ENCODE results near the gene ABTB1. TPM values are rescaled to one million over a fixed set of nuclear protein-coding genes. Genes with fewer than 3 reads are reported as not detected.

The ABTB1 gene
- polyA plus RNA-seq, 1 donor from 2014 or later = 2.0 TPM

GRCh38 chr3:127690823-127691452 is 18.2 kb downstream of the ABTB1 start:
- H3K9ac ChIP-seq (ENCODE audit: low read length) = no peak overlapping the region
- no peak overlapping the region for H3K4me2 ChIP-seq (ENCODE audit: low read length)
- no peaks in the 10 kb centered on the region for H3K27me3 ChIP-seq (ENCODE audit: insufficient read depth, low read depth, low read length)
- no peak overlapping the region for H2AFZ ChIP-seq (ENCODE audit: low read depth, low read length)
- no peaks in the 10 kb centered on the region for H3K79me2 ChIP-seq (replicated peaks; ENCODE audit: insufficient read depth, low read length)
- H3K9me2 ChIP-seq (ENCODE audit: insufficient read depth, low read length) = no peaks in the 10 kb centered on the region
- H3K4me3 ChIP-seq (ENCODE audit: low read length) = no peak overlapping the region
- H4K20me1 ChIP-seq (ENCODE audit: insufficient read depth) = no peaks in the 10 kb centered on the region
- H3F3A ChIP-seq (ENCODE audit: insufficient read depth, low read length, poor library complexity, severe bottlenecking) = no peaks in the 10 kb centered on the region
- peak; percentile 59 for TF ChIP-seq SMC3 (conservative IDR thresholded peaks at IDR 0.05; ENCODE audit: poor library complexity)
- TF ChIP-seq EZH2 (IDR thresholded peaks at IDR 0.05; ENCODE audit: borderline replicate concordance, insufficient read depth, low read length, poor library complexity, severe bottlenecking) = no peak
- TF ChIP-seq REST (IDR thresholded peaks at IDR 0.05; ENCODE audit: borderline replicate concordance) = no peak
- TF ChIP-seq POLR2AphosphoS5 (IDR thresholded peaks at IDR 0.05) = no peak
- no peak for TF ChIP-seq EP300 (conservative IDR thresholded peaks at IDR 0.05; ENCODE audit: poor library complexity, severe bottlenecking)
- no peak for TF ChIP-seq TAF1 (IDR thresholded peaks at IDR 0.05; ENCODE audit: low read depth)
- peak; percentile 50 for TF ChIP-seq RAD21 (conservative IDR thresholded peaks at IDR 0.05)
- TF ChIP-seq MXI1 (conservative IDR thresholded peaks at IDR 0.05; ENCODE audit: poor library complexity, severe bottlenecking) = no peak
- peak; percentile 43 for TF ChIP-seq CTCF (IDR thresholded peaks at IDR 0.05; ENCODE audit: poor library complexity, severe bottlenecking)
- no peak overlapping the region for H3K27ac ChIP-seq (ENCODE audit: low read length)
- H3K9me3 ChIP-seq (ENCODE audit: low read length) = no peaks in the 10 kb centered on the region
- no peaks in the 10 kb centered on the region for H3K36me3 ChIP-seq (ENCODE audit: insufficient read depth, low read length)

GRCh38 chr3:127691489-127691888 is 18.7 kb downstream of the ABTB1 start:
- Histone ChIP-seq H3K79me2 (replicated peaks; ENCODE audit: insufficient read depth, low read length) (no peaks in the 10 kb centered on the region), H3K9me2 (ENCODE audit: insufficient read depth, low read length) (no peaks in the 10 kb centered on the region), H3K27ac (ENCODE audit: low read length) (no peak overlapping the region), H3K9me3 (ENCODE audit: low read length) (no peaks in the 10 kb centered on the region), H3K36me3 (ENCODE audit: insufficient read depth, low read length) (no peaks in the 10 kb centered on the region), H3K27me3 (ENCODE audit: insufficient read depth, low read depth, low read length) (no peaks in the 10 kb centered on the region), H3K4me2 (ENCODE audit: low read length) (no peak overlapping the region), H3K9ac (ENCODE audit: low read length) (no peak overlapping the region), H4K20me1 (ENCODE audit: insufficient read depth) (no peaks in the 10 kb centered on the region), H3F3A (ENCODE audit: insufficient read depth, low read length, poor library complexity, severe bottlenecking) (no peaks in the 10 kb centered on the region), H2AFZ (ENCODE audit: low read depth, low read length) (no peak overlapping the region), H3K4me3 (ENCODE audit: low read length) (no peak overlapping the region)
- no peak for TF ChIP-seq POLR2AphosphoS5 (IDR thresholded peaks at IDR 0.05)
- no peak for TF ChIP-seq EP300 (conservative IDR thresholded peaks at IDR 0.05; ENCODE audit: poor library complexity, severe bottlenecking)
- TF ChIP-seq SMC3 (conservative IDR thresholded peaks at IDR 0.05; ENCODE audit: poor library complexity) = no peak
- no peak for TF ChIP-seq REST (IDR thresholded peaks at IDR 0.05; ENCODE audit: borderline replicate concordance)
- no peak for TF ChIP-seq EZH2 (IDR thresholded peaks at IDR 0.05; ENCODE audit: borderline replicate concordance, insufficient read depth, low read length, poor library complexity, severe bottlenecking)
- TF ChIP-seq TAF1 (IDR thresholded peaks at IDR 0.05; ENCODE audit: low read depth) = no peak
- TF ChIP-seq CTCF (IDR thresholded peaks at IDR 0.05; ENCODE audit: poor library complexity, severe bottlenecking) = no peak
- TF ChIP-seq RAD21 (conservative IDR thresholded peaks at IDR 0.05) = no peak
